GM19043 (cell line): ENCODE results near the gene APBA2.

Source experiments
- ATAC-seq: cut with Tn5 transposase; IDR thresholded peaks from one replicate; pipeline ENCODE4 v1.9.1; 2021; ENCODE audit warnings: low read depth; ENCODE audit not compliant: unreplicated experiment

Gene APBA2

GRCh38 chr15:29071882-29072273 is 186.1 kb downstream of the APBA2 start:
- ATAC-seq = no peak

- ATAC-seq = no peak
Observed at GRCh38 chr15:29072444-29072843, 186.7 kb downstream of the APBA2 start.

DNA sequence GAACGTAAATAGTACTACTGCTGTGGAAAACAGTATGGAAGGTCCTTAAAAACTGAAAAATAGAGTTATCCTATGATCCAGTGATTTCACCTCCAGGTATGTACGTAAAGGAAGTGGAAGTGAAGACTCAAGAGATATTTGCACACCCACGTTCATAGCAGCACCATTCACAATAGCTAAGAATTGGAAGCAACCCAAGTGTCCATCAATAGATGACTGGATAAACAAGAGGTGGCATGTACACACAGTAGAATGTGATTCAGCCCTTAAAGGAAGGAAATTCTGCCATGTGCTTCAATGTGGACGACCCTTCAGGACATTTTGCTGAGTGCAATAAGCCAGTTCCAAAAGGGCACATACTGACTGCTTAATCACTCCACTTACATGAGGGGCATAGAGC is 188.3 kb downstream of the APBA2 start:
- no peak for ATAC-seq

- no peak for ATAC-seq
Observed at GRCh38 chr15:29078541-29078940, 192.8 kb downstream of the APBA2 start.

GRCh38 chr15:29079479-29079878 is 193.7 kb downstream of the APBA2 start:
- ATAC-seq = no peak

DNA sequence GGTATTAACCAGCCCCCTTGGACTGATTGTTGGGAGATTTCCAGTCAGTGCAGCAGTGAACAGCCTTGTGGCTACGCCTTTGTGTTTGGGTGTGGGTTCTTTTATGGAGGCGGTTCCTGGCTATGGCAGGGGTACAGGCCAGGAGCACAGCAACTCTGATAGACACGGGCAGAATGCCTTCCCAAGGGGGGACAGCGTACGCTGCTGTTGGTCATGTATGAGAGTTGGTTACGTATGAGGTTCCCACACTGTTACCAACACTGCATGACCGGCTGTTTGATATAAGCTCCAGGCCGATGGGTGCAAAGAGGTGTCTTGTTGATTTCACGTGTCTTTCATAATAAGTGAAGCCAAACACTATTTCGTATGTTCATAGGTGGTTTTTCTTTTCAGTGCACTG is 196.0 kb downstream of the APBA2 start:
- ATAC-seq = no peak

GRCh38 chr15:29083161-29083560 is 197.4 kb downstream of the APBA2 start:
- ATAC-seq = no peak

DNA sequence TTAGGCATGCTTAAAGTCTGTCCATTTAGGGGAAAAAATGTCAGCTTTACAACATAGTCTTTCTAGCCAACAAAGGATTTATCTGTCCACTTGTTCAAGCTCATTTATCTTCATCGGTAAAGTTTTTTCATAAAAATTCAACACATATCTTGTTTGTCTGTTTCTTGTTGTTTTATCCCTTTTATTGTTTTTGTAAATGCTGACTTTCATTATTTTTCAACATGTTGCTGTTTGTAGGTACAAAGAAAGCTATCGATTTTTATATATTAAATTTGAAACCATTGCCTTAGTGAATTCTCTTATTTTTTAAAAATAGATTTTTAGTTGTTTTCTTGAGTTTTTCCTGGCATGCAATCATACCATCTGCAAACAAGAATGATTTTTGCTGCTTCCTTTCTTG is 198.1 kb downstream of the APBA2 start:
- ATAC-seq = no peak

GRCh38 chr15:29086001-29086400 is 200.2 kb downstream of the APBA2 start:
- ATAC-seq = no peak

DNA sequence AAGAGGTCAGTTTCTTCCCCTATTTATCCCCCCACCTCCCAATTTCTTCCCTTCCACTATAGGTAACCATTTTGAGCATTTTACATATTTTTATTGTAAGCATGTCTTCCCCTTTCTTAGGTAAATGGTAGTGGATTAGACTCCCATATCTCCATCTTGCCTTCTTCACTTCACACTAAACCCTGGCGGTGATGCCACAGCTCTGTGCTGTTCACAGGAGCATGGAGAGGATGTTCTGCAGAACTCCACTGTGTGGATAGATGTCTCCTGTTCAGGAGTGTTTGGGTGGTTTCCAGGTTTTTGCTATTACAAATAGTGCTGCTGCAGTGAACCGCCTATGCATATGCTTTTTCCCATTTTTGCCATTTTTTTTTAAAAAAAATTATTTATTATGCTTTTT is 201.1 kb downstream of the APBA2 start:
- ATAC-seq = no peak

DNA sequence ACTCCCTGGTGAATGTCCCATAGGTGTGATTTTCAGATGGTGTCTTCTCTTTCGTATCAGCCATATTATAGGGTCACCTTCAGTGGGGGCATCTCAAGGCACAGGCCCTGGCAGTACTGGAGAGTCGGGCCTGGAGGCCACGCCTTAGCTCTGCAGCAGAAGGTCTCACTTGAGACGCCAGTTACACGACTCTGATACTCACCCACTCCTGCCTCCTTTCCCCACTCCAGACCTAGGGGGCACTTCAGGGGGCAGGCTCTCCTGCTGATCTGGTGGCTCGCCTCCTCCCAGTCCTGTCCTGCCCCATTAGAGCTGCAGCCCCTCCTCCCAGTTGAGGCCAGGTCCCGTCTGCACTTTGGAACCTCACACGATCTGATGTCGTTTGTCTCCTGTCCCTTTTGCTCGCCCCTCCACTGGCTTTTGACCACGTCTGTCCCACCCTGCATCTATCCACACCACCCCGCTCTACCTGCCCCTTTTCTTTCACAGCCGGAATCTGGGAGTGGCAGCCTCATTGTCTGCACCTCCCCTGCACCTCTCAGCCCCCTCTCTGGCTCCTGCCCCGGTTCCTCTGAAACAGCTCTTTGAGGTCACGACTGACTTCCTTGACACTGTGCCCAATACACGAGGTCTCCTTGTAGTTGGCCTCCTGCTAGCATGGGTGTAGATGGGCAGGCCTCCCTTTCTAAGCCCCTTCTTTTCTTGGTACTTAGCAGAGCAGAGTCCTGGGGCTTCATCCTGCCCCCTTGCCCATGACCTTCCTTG is 201.9 kb downstream of the APBA2 start:
- no peak for ATAC-seq

GRCh38 chr15:29088666-29089065 is 202.9 kb downstream of the APBA2 start:
- no peak for ATAC-seq

DNA sequence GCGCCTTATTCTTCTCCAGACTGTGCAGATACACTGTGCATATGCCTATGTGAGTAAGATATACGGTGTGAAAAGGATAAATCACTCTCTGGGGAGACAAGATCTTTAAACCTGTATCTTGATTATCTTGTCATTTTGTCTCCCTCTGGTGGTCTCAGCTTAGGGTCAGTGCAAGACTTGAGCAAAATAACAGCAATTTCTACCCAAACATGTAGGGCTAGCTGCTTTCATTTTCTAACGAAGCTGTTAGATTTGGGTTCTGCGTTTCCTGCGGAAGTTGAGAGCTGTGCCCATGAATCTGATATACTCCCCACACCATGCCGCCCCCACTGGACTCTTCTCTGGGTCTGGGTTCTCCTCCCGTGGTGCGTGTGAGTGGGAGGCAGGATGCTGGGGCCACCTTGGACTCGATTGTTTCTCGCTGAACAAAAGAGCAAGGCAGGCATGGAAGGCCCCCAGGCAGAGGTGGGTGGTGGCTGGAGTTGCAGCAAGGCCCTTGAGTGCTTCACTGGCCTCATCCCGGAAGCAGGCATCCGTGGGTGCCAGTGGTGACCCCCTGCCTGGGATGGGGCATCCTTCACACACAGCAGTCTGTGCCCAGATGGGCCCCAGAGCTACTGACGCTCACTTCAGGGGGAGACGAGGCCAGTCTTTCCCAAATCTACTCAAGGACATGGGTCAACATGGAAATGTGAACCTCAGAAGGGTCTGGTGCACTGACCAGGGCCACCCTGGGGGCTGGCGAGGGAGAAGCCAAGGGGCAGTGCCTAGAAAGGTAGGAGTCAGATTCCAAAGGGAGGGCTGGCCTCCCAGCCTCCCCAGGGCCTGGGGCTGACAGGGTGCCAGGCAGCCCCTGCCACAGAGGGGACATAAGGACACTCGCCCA is 204.2 kb downstream of the APBA2 start:
- no peak for ATAC-seq

- ATAC-seq = no peak
Observed at GRCh38 chr15:29090617-29091466, 205.1 kb downstream of the APBA2 start.

DNA sequence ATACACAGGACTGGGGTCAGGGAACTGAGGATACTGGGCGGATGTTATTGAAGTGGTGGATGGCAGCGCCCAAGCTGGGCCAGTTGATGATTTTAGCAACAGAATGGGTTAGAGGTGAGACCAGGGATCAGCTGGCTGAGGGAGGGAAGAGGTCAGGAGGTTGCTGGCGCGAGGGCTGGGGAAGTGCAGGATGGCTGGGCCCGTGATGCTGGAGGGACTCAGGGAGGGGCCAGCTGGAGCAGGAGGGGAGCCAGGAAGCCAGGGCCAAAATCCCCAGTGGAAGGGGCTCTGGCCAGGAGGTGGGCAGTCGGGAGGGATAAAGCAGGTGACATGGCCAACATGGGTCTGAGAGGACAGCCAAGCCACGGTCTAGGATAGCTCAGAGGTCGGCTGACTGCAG is 205.9 kb downstream of the APBA2 start:
- ATAC-seq = no peak

DNA sequence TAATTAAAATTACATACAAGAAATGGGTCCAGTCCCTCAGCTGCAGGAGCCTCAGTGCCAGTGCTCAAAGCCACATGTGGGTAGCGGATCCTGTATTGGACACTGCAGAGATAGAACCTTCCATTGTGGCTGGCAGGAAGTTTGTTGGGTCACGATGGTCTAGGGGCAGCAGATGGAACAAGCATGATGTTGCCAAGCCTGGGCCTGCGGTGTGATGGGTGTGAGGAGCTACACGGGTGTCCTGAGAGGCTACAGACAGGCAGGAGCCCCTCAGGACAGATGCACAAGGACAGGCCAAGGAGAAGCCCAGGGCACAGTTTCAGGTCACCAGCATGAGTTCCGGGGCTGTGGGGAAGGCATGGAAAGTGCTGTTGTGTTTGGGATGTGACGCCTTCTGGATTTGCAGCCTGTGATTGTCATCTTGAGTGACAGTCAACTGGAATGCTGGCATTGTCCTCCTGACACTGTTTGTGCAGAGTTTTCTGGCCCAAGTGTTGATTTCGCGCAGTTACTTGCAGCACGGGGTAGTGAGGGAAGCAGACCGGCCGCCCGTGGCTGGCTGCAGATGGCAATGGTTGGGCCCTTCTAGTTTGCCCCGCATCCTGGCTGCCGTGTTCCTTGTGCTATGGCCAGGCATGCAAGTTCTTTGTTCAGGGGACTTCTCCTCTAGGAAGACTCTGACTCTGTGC is 206.7 kb downstream of the APBA2 start:
- no peak for ATAC-seq

DNA sequence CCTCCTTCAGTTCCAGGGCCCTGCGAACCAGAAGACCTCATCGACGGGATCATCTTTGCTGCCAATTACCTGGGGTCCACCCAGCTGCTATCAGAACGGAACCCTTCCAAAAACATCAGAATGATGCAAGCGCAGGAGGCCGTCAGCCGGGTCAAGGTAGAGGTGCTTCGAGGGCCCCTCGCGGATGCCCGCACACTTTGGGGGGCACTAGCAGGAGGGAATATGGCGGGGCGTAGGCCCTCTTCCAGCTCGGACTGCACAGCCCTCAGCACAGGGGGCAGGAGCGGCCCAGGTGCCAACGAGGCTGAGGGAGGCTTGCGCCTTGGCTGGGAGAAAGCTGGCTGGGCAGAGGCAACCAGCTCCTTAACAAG is 207.3 kb downstream of the APBA2 start:
- ATAC-seq = no peak

GRCh38 chr15:29093696-29094343 is 208.0 kb downstream of the APBA2 start:
- ATAC-seq = no peak

DNA sequence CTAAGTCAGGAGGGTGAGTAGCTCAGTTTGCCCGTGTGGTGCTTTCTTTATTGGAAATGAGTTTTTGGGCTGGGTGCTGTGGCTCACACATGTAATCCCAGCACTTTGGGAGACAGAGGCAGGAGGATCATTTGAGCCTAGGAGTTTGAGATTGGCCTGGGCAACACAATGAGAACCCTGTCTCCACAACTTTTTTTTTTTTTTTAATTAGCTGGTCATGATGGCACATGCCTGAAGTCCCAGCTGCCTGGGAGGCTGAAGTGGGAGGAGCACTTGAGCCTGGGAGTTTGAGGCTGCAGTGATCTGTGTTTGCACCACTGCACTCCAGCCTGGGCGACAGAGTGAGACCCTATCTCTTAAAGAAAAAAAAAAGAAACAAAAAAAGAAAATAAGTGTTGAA is 208.9 kb downstream of the APBA2 start:
- no peak for ATAC-seq

DNA sequence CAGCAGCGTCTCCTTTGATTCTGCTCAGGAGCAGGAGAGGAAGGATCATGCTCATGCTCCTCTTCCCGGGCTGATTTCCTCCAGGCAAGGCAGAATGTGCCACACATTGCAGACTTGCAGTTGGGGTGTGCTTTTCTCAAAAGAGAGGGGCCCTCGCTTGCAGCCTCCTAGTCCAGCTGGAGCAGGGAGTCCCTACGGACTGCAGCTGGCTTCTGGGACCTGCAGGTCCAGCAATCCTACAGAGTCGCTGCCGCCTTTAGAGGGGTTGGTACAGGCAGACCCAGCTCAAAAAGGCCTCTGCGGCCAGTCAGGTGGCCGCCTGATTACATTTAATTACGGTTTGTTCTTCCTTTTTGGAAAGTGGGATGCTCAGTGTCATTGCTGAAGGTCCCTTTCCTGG is 210.0 kb downstream of the APBA2 start:
- ATAC-seq = no peak
